ENCODE data around the gene TXNDC17. TPM values are rescaled to one million over a fixed set of nuclear protein-coding genes. Genes with fewer than 3 reads are reported as not detected.

TXNDC17 gene
- total and polyA plus RNA-seq, 2 of the 13 experiments (the other 11 are each of a cell fraction or from before 2014, with no cell fraction given): 188 to 266 TPM

- TF ChIP-seq PITX1 (CRISPR knock-in tag; IDR thresholded peaks at IDR 0.05): peak; percentile 68; the same call in 1 of the 2 replicates
- peak; percentile 94 to 98 for TF ChIP-seq POLR2A (IDR thresholded peaks at IDR 0.05; ENCODE audit: insufficient read depth in 1 of 2, low read depth in 2 of 2, low read length in 2 of 2)
- TF ChIP-seq ZNF441 (CRISPR knock-in tag; IDR thresholded peaks at IDR 0.05; ENCODE audit: borderline replicate concordance): 0 out of 2 replicates have a peak, but pooled peaks have one; percentile 33
- TF ChIP-seq GPBP1L1 (CRISPR knock-in tag; IDR thresholded peaks at IDR 0.05): no peak
- peak; percentile 88 for TF ChIP-seq ZNF777 (CRISPR knock-in tag; IDR thresholded peaks at IDR 0.05)
- peak; percentile 54 for TF ChIP-seq ZNF639 (CRISPR knock-in tag; conservative IDR thresholded peaks at IDR 0.05)
- no peak for TF ChIP-seq SIX4 (CRISPR knock-in tag; IDR thresholded peaks at IDR 0.05)
- no peak for TF ChIP-seq ZNF20 (CRISPR knock-in tag; IDR thresholded peaks at IDR 0.05)
- 0 out of 2 replicates have a peak, but pooled peaks have one; percentile 58 for TF ChIP-seq KLF13 (CRISPR knock-in tag; IDR thresholded peaks at IDR 0.05)
- peak; percentile 67 for TF ChIP-seq GABPA (IDR thresholded peaks at IDR 0.05; ENCODE audit: low read depth, low read length)
- peak; percentile 88 for TF ChIP-seq GABPA (CRISPR knock-in tag; IDR thresholded peaks at IDR 0.05; ENCODE audit: low read depth)
- TF ChIP-seq CERS6 (CRISPR knock-in tag; IDR thresholded peaks at IDR 0.05): no peak
- TF ChIP-seq ZNF614 (CRISPR knock-in tag; IDR thresholded peaks at IDR 0.05; ENCODE audit: borderline replicate concordance): peak; percentile 68; the same call in 1 of the 2 replicates
- TF ChIP-seq ZNF296 (CRISPR knock-in tag; conservative IDR thresholded peaks at IDR 0.05): no peak
- TF ChIP-seq IRF2 (CRISPR knock-in tag; IDR thresholded peaks at IDR 0.05): peak; percentile 87
- peak; percentile 66; the same call in 1 of the 2 replicates for TF ChIP-seq KLF11 (CRISPR knock-in tag; IDR thresholded peaks at IDR 0.05)
- TF ChIP-seq CTCF (CRISPR knock-in tag; IDR thresholded peaks at IDR 0.05): no peak
- no peak for TF ChIP-seq NCOA1 (CRISPR knock-in tag; IDR thresholded peaks at IDR 0.05)
- peak; percentile 94 for TF ChIP-seq DMAP1 (CRISPR knock-in tag; IDR thresholded peaks at IDR 0.05)
- TF ChIP-seq PRDM15 (CRISPR knock-in tag; IDR thresholded peaks at IDR 0.05): 0 out of 2 replicates have a peak, but pooled peaks have one; percentile 51
- no peak for TF ChIP-seq SNAPC2 (CRISPR knock-in tag; IDR thresholded peaks at IDR 0.05)
- TF ChIP-seq NR2F1 (CRISPR knock-in tag; IDR thresholded peaks at IDR 0.05): no peak
Observed at GRCh38 chr17:6640536-6641246, at the start of gene TXNDC17, which contains the start of gene KIAA0753 (continued).

Measured in HepG2 (cell line).